Vagina (tissue), 2 donors: ENCODE results near the gene RNF214. TPM values are rescaled to one million over a fixed set of nuclear protein-coding genes. Genes with fewer than 3 reads are reported as not detected.
A peak's percentile ranks its signal among the peaks of the same experiment; 100 is the strongest.
"Not testable (repeated sequence)": the region's sequence is repeated elsewhere in the genome, so short reads cannot be mapped to it uniquely, and the experiment has no call there.

Source experiments
- DNase-seq, 2 donors: peaks; one replicate each; pipeline ENCODE4 v3.0.0-alpha.2; 2017; ENCODE audit errors: extremely low spot score in 2 of 2
- H3K27ac ChIP-seq: fragments of 200-600 bp; sonication (generic); one replicate; pipeline ENCODE4 v1.5.1; 2019
- H3K27me3 ChIP-seq: fragments of 200-600 bp; sonication (generic); one replicate; pipeline ENCODE4 v1.5.1; 2019
- H3K36me3 ChIP-seq, 2 donors: fragments of 200-600 bp; sonication (generic); one replicate each; pipeline ENCODE4 v1.5.1; 2017 to 2019
- H3K4me1 ChIP-seq: fragments of 200-600 bp; sonication (generic); one replicate; pipeline ENCODE4 v1.5.1; 2019
- H3K4me3 ChIP-seq, 2 donors: fragments of 200-600 bp; sonication (generic); 1 replicate in 1 of 2; 2 replicates in 1 of 2; pipeline ENCODE4 v1.5.1; 2016 to 2019
- H3K9me3 ChIP-seq: fragments of 200-600 bp; sonication (generic); one replicate; pipeline ENCODE4 v1.5.1; 2019
- POLR2A ChIP-seq, 2 donors: fragments of 450-650 bp; IDR thresholded peaks; one replicate each; pipeline ENCODE4 v1.6.1; 2017; ENCODE audit warnings: antibody characterized with exemption in 2 of 2, mild to moderate bottlenecking in 2 of 2, moderate library complexity in 2 of 2
- POLR2AphosphoS5 ChIP-seq, 2 donors: sonication (generic); formaldehyde crosslinking; IDR thresholded peaks; one replicate each; pipeline ENCODE4 v1.9.0; 2017; ENCODE audit warnings: antibody characterized with exemption in 2 of 2, mild to moderate bottlenecking in 2 of 2, low read depth in 1 of 2; ENCODE audit not compliant: insufficient read depth in 1 of 2
- intact Hi-C: fragments of 100-400 bp; cut with DNase I; formaldehyde crosslinking; loops from one replicate; pipeline ENCODE4 v1.15.1; 2023
- total RNA-seq: library from RNA; depleted of rRNA; stranded (reverse); fragments of >200 nt; gene quantifications from one replicate; pipeline ENCODE4 v1.2.3, GENCODE V29; 2016
- TF ChIP-seq, protein P1 (sequence below), 3 experiments: fragments of 450-650 bp in 2 of 3; fragments of 200-600 bp in 1 of 3; sonication (generic) in 1 of 3; IDR thresholded peaks; one replicate each; pipeline ENCODE4 v1.5.1; 2017 to 2019; ENCODE audit warnings: antibody characterized with exemption in 3 of 3, mild to moderate bottlenecking in 2 of 3, moderate library complexity in 2 of 3

RNF214 gene
- total RNA-seq, 1 donor from 2014 or later: 10.8 TPM

DNA sequence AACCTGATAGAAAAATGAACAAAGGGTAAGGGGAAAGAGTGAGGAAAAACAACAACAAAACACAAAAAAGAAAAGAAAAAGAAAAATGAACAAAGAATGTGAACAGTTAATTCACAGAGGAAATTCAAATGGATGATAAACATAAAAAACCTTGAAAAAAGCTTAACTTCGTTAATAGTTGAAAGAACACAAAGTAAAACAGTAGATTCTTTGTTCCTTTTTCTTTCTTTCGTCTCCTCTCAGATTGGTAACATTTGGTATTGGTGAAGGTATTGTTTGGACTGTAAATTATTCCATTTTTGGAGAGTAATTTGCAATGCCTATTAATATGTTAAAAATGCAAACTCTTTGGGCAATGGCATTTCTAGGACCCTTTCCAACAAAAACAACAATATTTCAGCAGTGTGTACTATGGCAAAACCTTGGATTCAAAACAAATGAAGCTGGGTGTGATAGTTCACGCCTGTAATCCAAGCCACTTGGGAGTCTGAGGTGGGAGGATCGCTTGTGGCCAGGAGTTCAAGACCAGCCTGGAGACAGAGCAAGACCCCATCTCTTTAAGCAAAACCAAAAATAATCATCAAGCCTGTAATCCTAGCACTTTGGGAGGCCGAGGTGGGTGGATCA lies 86.9 kb downstream of the RNF214 start:
- no peak for DNase-seq
- intact Hi-C loops: loop anchor here (5.0 kb wide), 1 partner anchor 87 kb away; the partner anchor contains the start of genes PCSK7 and RNF214
- no peak overlapping the region for H3K4me3 ChIP-seq

DNA sequence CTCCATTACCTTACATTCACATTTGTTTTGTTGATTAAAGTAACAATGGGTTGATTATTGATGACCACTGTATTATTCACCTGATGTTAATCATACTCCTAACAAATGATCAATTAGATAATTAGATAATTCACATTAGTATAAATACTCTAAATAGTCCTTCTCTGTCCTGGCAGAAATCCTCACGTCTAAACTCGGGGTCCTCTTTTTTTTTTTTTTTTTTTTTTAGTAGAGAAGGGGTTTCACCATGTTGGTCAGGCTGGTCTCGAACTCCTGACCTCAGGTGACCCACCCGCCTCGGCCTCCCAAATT lies 94.7 kb downstream of the RNF214 start:
- DNase-seq, H3K27me3 ChIP-seq, intact Hi-C loops, H3K9me3 ChIP-seq, H3K36me3 ChIP-seq: not testable (repeated sequence)
- Histone ChIP-seq H3K4me3 (peak overlapping the region; percentile 62 to 77), H3K27ac (peak overlapping the region; percentile 80), H3K4me1 (peaks cover 11% of the 10 kb centered on the region)

More for the DNA sequence above, 86.9 kb downstream of the RNF214 start:
- Histone ChIP-seq H3K4me1 (peaks cover 25% of the 10 kb centered on the region), H3K27me3 (no peaks in the 10 kb centered on the region), H3K36me3 (no peaks in the 10 kb centered on the region), H3K27ac (no peak overlapping the region), H3K9me3 (no peaks in the 10 kb centered on the region)
- TF ChIP-seq, protein P1, sequence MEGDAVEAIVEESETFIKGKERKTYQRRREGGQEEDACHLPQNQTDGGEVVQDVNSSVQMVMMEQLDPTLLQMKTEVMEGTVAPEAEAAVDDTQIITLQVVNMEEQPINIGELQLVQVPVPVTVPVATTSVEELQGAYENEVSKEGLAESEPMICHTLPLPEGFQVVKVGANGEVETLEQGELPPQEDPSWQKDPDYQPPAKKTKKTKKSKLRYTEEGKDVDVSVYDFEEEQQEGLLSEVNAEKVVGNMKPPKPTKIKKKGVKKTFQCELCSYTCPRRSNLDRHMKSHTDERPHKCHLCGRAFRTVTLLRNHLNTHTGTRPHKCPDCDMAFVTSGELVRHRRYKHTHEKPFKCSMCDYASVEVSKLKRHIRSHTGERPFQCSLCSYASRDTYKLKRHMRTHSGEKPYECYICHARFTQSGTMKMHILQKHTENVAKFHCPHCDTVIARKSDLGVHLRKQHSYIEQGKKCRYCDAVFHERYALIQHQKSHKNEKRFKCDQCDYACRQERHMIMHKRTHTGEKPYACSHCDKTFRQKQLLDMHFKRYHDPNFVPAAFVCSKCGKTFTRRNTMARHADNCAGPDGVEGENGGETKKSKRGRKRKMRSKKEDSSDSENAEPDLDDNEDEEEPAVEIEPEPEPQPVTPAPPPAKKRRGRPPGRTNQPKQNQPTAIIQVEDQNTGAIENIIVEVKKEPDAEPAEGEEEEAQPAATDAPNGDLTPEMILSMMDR (IDR thresholded peaks at IDR 0.05): no peak
- TF ChIP-seq POLR2A (IDR thresholded peaks at IDR 0.05): no peak
- no peak for TF ChIP-seq POLR2AphosphoS5 (IDR thresholded peaks at IDR 0.05; ENCODE audit: insufficient read depth in 1 of 2, low read depth in 1 of 2)

DNA sequence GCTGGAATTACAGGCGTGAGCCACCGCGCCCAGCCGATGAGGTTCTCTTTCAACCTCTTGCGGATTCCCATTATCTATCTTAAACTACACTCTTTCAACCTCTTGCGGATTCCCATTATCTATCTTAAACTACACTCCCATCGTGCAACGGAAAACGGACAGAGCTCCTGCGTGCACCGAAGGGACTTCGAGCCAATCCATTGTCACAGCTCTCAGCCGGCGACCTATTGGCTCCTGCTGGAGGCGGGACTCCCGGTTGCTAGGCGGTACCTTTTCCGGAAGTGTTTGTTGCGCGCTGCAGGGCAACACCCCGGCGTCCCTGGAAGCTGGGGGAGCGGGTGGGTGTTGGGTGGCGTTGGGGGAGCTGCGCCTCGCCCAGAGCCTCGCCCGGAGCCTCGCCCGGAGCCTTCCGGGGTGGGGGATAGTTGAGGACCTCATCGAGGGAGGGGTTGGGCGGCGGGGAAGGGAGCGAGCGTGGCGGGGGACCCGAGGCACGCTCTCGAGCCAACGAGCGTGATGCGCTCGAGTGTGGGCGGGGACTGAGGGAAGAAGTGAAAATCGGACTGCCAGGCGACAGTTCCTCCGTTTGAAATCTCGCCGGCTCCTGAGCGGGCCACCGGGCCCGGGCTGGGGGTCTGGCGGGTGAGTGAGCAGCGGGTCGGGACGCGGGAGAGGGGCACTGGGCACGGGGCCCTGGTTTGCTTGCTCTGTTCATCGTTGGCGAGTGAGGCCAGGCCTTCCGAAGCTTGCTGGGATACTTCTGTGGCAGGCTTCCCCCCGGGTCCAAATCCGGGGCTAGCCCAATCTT lies 95.3 kb downstream of the RNF214 start, which contains the start of gene CEP164:
TSS of gene CEP164 (plus strand) at position 288 of the 808 bp plus-strand sequence. CDS start 10,733 bp downstream, outside the sequence.
- Histone ChIP-seq H3K27ac (peak within 1 kb of the TSS; percentile 80), H3K27me3 (no peaks in the 10 kb centered on the region), H3K36me3 (no peaks in the 10 kb centered on the region), H3K9me3 (no peaks in the 10 kb centered on the region), H3K4me3 (peak within 1 kb of the TSS; percentile 62 to 77), H3K4me1 (peaks cover 11% of the 10 kb centered on the region)
- peak in 1 of 2 donors; percentile 97 for DNase-seq
- TF ChIP-seq, protein P1 (IDR thresholded peaks at IDR 0.05): no peak
- TF ChIP-seq POLR2A (IDR thresholded peaks at IDR 0.05): peak in 1 of 2 donors; percentile 24
- TF ChIP-seq POLR2AphosphoS5 (IDR thresholded peaks at IDR 0.05; ENCODE audit: insufficient read depth in 1 of 2, low read depth in 1 of 2): peak; percentile 82 to 88
- intact Hi-C loops: no loop called here

DNA sequence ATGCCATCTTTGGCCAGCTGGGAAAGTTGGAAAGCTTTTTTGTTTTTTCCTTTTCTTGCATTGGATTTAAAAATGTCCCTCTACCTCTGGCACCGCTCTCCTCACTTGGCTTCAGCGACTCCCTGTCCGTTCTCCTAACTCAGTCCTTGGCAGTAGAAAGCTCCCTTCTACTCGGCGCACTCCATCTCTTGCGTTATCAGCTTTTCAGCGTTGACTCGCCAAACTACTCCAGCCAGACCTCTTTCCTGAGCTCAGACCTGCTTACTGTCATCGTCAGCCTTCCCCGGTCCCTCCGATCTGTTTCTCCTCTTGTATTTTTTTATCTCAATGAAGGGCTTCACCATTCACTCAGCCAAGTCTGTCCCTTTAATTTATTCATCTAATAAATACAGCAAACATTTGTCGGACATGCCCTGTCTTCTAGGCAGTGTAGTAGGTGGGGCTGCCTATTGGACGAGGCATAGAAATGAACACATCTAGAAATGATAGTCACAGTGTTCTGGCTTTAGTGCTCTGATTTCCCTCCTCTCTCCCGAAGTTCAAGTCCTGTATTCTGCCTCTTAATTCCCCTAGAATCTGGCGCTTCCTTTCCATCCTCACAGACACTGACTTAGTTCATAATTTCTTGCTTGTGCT lies 96.0 kb downstream of the RNF214 start:
- H3K9me3 ChIP-seq: no peaks in the 10 kb centered on the region
- H3K4me3 ChIP-seq: peak overlapping the region; percentile 62 to 77
- TF ChIP-seq POLR2AphosphoS5 (IDR thresholded peaks at IDR 0.05; ENCODE audit: insufficient read depth in 1 of 2, low read depth in 1 of 2): no peak
- TF ChIP-seq, protein P1 (IDR thresholded peaks at IDR 0.05): no peak
- no peak for TF ChIP-seq POLR2A (IDR thresholded peaks at IDR 0.05)
- H3K4me1 ChIP-seq: peaks cover 11% of the 10 kb centered on the region
- H3K27ac ChIP-seq: peak overlapping the region; percentile 80
- H3K36me3 ChIP-seq: no peaks in the 10 kb centered on the region
- intact Hi-C loops: no loop called here
- no peak for DNase-seq
- H3K27me3 ChIP-seq: no peaks in the 10 kb centered on the region

DNA sequence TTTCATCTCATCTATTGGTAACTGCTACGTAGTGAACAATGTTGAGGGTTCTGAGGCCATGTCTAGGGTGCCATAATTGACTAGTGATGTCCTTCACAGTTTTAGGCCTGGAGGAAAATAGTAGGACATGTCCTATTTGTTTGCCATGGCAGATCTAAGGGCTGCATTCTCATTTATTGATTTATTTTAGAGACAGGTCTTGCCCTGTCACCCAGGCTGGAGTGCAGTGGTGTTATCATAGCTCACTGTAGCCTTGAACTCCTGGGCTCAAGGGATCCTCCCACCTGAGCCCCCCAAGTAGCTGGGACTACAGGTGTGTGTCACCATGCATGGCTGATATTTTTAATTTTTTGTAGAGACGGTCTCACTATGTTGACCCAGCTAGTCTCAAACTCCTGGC lies 100.4 kb downstream of the RNF214 start:
- Histone ChIP-seq H3K9me3 (no peaks in the 10 kb centered on the region), H3K4me3 (no peak overlapping the region), H3K4me1 (peaks cover 11% of the 10 kb centered on the region), H3K36me3 (peaks cover 0 to 5% of the 10 kb centered on the region in 2 donors), H3K27ac (no peak overlapping the region), H3K27me3 (no peaks in the 10 kb centered on the region)
- TF ChIP-seq POLR2AphosphoS5 (IDR thresholded peaks at IDR 0.05; ENCODE audit: insufficient read depth in 1 of 2, low read depth in 1 of 2) (no peak), POLR2A (IDR thresholded peaks at IDR 0.05) (no peak)
- TF ChIP-seq, protein P1 (IDR thresholded peaks at IDR 0.05): no peak
- intact Hi-C loops: no loop called here
- no peak for DNase-seq
